K562 (cell line): Measurements from ENCODE around the gene WDR45B.

Source experiments
- CHD4 ChIP-seq: fragments of 200-600 bp; sonication (generic); IDR thresholded peaks from 3 replicates; pipeline ENCODE4 v1.6.1; 2012; ENCODE audit warnings: low read depth, mild to moderate bottlenecking, mixed read lengths, low read length, inconsistent platforms; ENCODE audit not compliant: insufficient read depth, insufficient replicate concordance, poor library complexity, severe bottlenecking
- MECOM ChIP-seq: fragments of 250-450 bp; sonication (Bioruptor Pico); IDR thresholded peaks from 2 replicates; pipeline ENCODE4 v1.8.0; 2022; ENCODE audit warnings: inconsistent platforms
- TEAD2 ChIP-seq: fragments of 450-650 bp; IDR thresholded peaks from 2 replicates; pipeline ENCODE4 v1.6.1; 2016; ENCODE audit warnings: missing genetic modification characterization, control low read depth, missing compliant biosample characterization
- TF ChIP-seq, protein P1 (sequence below), 2 experiments: fragments of 450-650 bp in 1 of 2; sonication (generic) in 1 of 2; formaldehyde crosslinking in 1 of 2; IDR thresholded peaks in 1 of 2; conservative IDR thresholded peaks in 1 of 2; 2 replicates each; pipeline versions ENCODE4 v1.6.1 to v1.8.1; 2016 to 2023; ENCODE audit warnings: mild to moderate bottlenecking in 2 of 2, moderate library complexity in 2 of 2, inconsistent platforms in 1 of 2, missing genetic modification reagents in 1 of 2
- TF ChIP-seq, protein P2 (sequence below), 3 experiments: IDR thresholded peaks in 2 of 3; conservative IDR thresholded peaks in 1 of 3; 2 replicates each; pipeline ENCODE4 v1.5.1; 2011 to 2012; ENCODE audit warnings: low read length in 3 of 3, mild to moderate bottlenecking in 3 of 3, control low read depth in 2 of 3, improper control_type of control experiment in 1 of 3, inconsistent platforms in 1 of 3, low read depth in 1 of 3, mixed read lengths in 1 of 3, moderate library complexity in 1 of 3; ENCODE audit not compliant: insufficient read depth in 2 of 3

DNA sequence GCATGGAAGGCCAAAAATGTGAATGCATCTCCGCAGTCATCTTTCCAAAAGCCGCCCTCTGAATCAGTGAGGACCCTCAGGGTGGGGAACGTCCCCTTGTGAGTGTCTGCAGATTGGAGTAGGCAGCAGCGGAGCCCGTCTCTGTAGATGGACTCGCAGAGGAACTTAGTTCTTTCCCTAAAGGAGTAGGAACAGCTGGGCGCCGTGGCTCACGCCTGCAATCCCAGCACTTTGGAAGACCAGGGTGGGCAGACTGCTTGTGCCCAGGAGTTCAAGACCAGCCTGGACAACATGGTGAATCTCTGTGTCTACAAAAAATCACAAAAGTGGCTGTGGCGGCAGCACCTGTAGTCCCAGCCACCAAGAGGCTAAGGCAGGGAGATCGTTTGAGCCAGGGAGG lies 53.7 kb downstream of the WDR45B start:
- TF ChIP-seq CHD4 (no peak), TEAD2 (tag) (no peak), MECOM (CRISPR knock-in tag) (no peak)
- TF ChIP-seq, protein P1, sequence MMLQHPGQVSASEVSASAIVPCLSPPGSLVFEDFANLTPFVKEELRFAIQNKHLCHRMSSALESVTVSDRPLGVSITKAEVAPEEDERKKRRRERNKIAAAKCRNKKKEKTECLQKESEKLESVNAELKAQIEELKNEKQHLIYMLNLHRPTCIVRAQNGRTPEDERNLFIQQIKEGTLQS (IDR thresholded peaks at IDR 0.05), result no peak
- TF ChIP-seq, protein P1 (CRISPR knock-in tag; conservative IDR thresholded peaks at IDR 0.05), result no peak
- TF ChIP-seq, protein P2, sequence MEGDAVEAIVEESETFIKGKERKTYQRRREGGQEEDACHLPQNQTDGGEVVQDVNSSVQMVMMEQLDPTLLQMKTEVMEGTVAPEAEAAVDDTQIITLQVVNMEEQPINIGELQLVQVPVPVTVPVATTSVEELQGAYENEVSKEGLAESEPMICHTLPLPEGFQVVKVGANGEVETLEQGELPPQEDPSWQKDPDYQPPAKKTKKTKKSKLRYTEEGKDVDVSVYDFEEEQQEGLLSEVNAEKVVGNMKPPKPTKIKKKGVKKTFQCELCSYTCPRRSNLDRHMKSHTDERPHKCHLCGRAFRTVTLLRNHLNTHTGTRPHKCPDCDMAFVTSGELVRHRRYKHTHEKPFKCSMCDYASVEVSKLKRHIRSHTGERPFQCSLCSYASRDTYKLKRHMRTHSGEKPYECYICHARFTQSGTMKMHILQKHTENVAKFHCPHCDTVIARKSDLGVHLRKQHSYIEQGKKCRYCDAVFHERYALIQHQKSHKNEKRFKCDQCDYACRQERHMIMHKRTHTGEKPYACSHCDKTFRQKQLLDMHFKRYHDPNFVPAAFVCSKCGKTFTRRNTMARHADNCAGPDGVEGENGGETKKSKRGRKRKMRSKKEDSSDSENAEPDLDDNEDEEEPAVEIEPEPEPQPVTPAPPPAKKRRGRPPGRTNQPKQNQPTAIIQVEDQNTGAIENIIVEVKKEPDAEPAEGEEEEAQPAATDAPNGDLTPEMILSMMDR (IDR thresholded peaks at IDR 0.05 in 2 of 3, conservative IDR thresholded peaks at IDR 0.05 in 1 of 3; ENCODE audit: insufficient read depth in 2 of 3, low read depth in 1 of 3, low read length in 3 of 3), result no peak
